Left cardiac atrium (tissue), 4 donors: ENCODE data around the gene ARID1B. TPM values are rescaled to one million over a fixed set of nuclear protein-coding genes. Genes with fewer than 3 reads are reported as not detected.

ENCODE experiments used
- ATAC-seq, 2 donors: fragments of 200-7000 bp; cut with Tn5 transposase; one replicate each; pipeline ENCODE4 v1.9.1; 2020; ENCODE audit warnings: mild to moderate bottlenecking in 2 of 2, moderate library complexity in 2 of 2
- DNase-seq: peaks from one replicate; pipeline ENCODE4 v3.0.0-alpha.2; 2020
- intact Hi-C, 2 donors: fragments of 100-400 bp; cut with DNase I; formaldehyde crosslinking; loops; one replicate each; pipeline versions ENCODE4 v1.14.1 to v1.15.1; 2022 to 2023
- total RNA-seq, 2 donors: library from RNA; stranded (reverse); fragmentation: NEBNext Ultra II Directional; extraction: Animal tissue kit (Norgen Biotek cat#: 25700); gene quantifications; one replicate each; pipeline ENCODE4 v1.2.1, GENCODE V29; 2021
- donor health status: DM: no; HTN: yes; CAD: no.
- donor health status: DM: no; HTN: yes; CAD: no; lungs with severe emphysema.
- donor health status: DM: yes; HTN: yes; CAD: no.
- donor health status: Dilated cardiomyopathy.

Gene ARID1B
- total RNA-seq, 2 donors from 2014 or later = 45.4 to 48.0 TPM

DNA sequence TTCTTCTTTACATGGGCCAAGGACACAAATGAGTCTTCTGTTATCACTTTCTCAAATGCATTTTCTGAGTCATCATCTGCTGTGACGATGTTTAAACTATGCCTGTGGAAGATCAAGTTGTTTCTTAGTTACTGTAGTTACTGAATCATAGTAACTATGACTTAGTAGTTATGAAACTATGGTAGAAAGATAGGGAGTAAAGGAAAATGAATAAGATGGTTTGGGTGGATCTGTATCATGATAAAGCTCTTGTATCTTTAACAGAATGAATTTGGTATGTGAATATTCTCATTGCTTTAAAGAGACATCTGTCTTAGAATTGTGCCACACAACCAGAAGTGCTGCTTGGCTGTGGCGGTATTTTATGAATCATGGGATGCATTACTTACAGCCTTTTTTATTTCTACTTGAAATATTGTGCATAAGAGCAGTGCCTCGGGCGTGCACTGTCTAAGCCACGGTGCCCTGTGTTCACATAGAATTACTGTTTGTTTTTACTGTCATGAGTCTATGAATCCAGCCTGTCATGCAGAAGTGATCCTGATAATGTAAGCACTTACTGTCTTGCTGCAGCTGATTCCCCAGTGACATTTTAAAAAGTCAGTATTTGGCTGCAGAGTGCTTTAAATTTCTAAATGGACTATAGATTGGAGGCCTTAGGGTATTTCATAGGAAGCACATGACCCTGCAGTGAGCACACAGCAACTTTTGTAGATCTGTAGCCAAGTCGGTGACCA, 330.9 kb downstream of the ARID1B start:
- no peak for DNase-seq
- intact Hi-C loops = no loop called here
- peak; percentile 16 to 86 for ATAC-seq

DNA sequence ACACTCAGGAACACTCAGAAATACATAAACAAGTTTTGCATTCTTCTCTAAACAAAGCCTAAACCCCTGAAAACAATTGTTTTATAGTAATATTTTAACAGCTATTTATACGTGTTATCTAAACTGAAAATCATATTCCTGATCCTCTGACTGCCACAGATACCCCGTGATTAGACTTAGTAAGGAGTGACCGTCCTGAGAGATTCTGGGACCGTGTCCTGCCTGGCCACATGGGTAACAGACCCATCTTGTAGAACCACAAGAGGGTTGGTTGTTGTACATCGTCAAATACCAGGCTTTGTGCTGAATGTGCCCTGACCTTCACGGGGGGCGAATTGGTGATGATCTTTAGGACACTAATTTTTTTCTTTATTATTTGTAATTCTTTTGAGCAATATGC, 331.7 kb downstream of the ARID1B start:
- intact Hi-C loops = no loop called here
- no peak for DNase-seq
- ATAC-seq = no peak

DNA sequence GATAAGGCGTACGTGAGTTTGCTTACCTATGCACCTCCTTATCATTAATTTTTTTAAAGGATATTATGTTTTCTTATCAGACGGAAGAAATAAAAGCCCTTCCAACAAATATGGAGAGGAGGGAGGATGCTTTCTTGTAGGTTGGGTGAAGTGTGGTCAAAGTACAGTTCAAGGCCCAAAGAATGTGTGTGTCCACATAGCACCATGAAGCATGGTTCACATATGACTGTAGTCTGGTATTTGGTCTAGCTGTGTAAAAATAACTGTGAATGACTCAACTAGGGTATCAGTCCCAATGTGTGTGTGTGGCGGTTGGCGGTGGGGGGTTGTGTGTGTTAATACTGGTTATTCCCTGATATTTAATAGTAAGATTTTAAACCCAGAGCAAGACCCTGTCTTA, 333.4 kb downstream of the ARID1B start:
- intact Hi-C loops = no loop called here
- ATAC-seq (no peak), DNase-seq (no peak)

DNA sequence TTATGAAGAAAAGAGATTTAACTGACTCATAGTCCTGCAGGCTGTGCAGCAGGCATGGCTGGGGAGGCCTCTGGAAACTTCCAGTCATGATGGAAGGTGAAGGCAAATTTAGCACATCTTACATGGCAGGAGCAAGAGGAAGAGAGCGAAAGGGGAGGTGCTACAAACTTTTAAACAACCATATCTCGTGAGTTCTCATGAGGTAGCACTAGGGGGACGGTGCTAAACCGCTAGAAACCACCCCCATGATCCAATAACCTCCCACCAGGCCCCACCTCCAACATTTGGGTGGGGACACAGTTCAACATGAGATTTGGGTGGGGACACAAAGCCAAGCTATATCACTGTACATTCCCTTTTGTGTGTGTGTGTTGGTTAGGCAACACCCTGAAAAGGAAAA, 336.2 kb downstream of the ARID1B start:
- intact Hi-C loops = no loop called here
- DNase-seq (no peak), ATAC-seq (no peak)

DNA sequence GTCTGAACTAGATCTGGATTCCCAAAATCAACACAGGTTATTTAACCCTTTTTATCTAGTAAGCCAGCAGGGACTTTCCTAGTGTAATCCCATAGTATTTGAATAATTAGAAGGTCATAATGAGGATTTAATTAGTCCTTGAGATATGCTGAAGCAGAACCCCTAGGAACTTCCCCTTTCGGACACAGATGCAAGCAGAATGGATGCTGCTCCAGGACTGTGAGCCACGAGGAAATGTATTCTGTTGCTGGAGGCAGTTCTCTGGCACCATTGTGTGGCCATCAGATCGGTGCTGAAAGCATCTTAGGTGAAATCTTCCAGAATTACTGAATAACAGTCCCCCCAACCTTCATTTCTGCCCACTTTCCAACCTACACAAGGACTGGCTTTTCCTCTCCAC, 339.2 kb downstream of the ARID1B start:
- no peak for DNase-seq
- intact Hi-C loops = no loop called here
- no peak for ATAC-seq

DNA sequence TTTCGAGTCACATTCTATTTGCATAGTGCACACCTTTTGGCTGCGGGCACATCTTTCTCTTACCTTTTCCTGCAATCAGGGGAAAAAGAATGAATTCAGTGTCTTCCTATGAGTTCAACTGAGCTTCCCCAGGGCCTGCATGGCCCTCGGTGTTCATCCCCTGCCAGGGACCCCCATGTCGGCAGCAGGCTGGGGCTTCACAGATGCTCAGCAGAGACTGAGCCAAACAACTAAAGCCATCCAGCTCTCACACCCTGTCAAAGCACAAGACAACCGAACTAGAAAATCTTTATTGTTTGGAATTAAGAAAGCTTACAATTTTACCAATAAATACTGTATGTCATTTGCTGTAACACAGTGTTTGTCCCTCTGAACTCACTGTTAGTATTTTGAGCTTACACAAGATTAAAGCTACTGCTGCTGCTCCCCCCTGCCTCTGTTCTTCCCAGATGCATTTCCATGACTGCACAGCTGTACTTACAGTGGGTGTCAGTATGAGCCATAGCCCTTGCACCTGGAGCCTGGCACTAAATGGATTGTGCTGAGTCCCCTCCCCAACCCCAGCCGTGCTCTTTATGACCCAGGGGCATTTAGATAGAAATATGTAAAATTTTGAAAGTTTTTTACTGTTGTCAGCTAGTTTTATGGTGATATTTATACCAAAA, 340.4 kb downstream of the ARID1B start:
- no peak for DNase-seq
- intact Hi-C loops = no loop called here
- no peak for ATAC-seq

DNA sequence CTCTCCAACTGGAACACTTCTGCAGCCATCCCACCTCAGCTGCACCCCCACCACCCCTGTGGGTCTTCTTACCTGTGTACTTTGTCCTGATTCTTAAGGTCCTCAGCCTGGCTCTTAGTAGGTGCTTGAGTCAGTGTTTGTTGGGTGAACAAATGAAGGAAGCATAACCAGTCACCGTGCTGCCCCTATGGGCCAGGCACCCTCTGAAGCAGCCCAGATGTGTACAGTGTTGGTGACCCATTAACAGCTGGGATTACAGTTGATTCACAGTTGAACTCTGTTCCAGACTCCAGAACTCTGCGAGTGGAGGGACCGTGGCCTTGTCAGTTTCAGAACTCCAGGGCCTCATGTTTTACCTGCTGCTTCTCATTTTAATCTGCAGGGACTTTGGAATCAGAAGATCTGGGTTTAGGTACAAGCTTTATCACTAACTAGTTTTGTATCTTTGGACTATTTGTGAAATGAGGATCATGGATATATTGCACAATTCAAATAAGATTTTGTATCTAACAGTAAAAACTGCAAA, 342.4 kb downstream of the ARID1B start:
- DNase-seq (no peak), ATAC-seq (no peak)
- intact Hi-C loops = no loop called here

DNA sequence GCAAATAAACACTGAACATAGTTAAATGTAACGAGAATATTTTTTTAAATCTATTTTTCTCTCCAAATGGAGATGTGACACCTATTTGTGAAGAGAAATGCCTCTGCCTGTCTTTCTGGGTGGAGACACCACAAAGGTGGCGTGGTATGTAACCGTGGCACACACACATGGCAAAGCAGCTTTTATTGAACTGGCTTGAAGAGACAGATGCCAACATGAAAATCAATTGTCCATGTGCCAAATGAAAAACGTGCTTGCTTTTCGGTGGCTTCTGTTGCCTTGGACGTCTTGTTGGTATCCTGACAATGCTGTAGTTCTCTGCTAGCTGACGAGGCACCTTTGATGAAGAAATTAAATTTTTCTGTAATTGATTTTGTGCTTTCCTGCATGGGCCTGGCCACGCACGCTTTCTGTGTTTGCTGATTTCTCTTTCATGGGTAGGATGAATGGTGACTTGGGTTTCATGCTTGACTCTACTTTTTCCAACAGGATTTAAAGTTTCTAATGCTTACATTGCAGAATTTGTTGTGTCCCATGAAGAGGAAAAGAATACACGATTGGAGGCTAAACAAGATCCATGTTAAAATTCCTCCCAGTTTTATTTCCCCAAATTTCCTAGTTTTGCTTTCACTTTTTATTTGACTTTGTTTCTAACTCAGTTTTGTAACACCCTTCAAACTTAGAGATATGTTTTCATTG, 343.5 kb downstream of the ARID1B start:
- ATAC-seq = no peak
- DNase-seq = no peak
- intact Hi-C loops = no loop called here

DNA sequence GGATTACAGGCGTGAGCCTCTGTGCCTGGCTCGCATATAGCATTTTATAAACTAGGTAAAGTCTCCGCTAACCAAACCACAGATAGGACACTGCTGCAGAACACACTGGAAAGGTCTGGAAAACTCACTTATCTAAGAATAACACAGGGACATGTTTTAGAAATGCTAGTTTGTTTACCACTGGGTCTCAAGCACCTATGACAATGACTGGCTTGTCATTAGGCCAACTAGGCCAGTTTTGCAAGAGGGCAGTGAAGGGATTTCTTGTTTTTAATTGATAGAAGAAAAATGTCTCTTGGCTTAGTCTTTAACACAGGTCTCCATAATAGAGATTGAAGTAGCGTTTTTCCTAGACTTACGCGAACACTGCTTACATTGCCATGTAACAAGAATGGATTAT, 344.7 kb downstream of the ARID1B start:
- ATAC-seq (no peak), DNase-seq (no peak)
- intact Hi-C loops = no loop called here

DNA sequence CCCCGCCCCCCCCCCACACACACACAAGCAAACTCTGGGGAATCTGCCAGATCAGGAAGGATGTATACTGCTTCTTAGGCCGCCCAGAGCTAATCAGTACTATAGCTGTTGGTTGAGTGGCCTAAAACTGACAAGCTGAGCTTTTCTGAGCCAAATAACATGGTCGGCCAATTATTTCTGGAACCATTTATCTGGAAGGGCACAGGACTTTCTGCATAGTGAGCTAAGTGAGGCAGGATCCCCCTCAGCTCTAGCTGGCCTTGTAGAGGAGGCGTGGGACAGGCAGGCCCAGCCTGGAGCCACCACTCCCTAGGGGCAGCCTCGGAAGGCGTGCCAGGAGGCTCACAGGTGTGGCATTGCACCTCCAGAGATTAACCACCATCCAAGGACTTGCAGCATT, 346.1 kb downstream of the ARID1B start:
- DNase-seq (no peak), ATAC-seq (peak; percentile 69 to 79)
- intact Hi-C loops = no loop called here

DNA sequence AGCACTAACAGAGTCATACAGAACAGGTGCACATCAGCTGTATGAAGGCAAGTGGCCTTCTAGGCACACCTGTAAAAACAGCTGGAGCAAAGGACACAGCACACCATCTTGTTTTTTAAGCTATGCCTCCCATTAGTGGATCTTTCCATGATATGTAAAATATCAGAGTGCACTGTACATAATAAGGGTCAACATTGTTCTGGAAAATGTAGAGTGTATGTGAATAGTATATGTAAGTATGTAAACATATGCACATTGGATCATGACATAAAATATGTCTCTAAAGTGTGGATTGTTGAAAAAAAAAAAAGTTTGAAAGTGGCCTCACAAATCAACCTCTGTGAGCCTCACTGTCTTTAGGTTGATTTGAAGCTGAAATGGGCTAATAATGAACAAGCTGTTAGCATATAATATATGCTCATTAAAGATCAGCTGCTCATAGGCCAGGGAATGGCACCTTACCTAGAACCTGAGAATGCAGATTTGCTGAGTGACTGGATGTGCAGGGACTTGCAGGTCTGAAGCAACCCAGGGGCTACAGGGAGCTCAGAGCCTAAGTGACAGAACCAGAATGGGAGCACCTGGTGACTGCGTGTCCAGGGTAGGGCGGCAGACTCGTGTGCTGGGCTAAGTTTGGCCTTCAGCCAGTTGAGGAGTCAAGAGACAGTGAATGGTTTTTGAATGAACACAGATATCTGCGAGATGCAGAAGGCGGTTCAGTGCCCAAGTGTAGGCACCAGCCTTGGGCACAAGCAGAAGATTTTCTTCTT, 347.5 kb downstream of the ARID1B start:
- ATAC-seq (no peak), DNase-seq (no peak)
- intact Hi-C loops = no loop called here

DNA sequence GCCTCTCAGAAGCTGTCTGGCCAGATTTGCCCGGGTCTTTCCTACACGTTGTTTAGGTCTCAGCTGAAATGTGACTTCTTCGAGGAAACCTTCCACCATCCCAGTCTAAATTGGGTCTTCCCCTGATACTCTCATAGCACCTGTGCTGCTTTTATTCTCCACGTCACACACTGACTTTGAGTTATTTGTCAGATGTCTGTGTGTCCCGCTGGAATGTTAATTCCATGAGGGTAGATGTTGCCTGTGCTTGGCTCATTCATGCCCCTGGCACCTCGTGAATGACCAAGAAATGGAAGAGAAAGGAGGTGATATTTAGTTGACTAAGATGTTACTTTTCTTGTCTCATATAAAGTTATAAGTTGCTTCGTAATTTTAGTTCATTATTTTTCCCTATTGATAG, 348.4 kb downstream of the ARID1B start:
- DNase-seq (no peak), ATAC-seq (no peak)
- intact Hi-C loops = no loop called here

DNA sequence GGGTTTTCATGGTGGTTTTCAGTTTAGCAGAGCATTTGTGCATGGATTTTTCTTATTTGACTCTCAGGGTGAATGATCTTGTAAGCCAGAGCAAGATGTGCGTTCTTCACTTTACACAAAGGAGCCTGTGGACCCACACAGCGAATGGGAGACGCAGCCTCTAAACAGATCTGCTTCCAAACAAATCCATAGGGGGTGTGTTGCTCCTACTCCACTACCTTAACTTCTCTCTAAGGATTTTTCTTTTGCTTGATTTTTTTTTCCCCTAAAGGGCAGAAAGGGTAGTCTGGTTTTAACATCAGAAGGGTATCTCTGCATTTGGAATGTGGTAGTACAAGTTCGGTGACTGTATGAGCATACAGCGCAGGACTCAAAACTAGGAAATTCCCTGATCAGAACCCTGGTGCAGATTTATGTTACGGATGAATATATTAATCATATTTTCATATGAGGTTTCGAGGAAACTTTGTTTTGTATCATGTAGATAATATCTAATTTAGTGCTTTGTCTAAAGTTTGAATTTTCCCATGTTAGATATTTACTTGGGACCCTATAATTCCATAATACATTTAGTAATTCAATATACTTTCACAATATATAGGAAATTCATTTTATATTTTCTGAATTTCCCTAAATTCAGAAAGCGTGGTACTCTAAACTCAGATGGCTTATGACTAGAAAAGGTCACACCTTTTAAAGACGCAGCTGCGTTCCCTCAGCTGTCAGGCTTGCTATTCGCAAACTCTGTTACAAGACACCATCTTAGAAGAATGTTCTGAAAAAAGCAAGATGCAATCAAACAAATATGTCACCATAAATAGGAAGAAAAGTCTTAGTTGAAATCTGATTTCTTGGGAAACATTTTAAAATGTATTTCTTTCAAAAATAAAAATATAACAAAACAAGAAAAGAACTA, 349.3 kb downstream of the ARID1B start:
- intact Hi-C loops = no loop called here
- ATAC-seq = no peak
- DNase-seq = no peak

DNA sequence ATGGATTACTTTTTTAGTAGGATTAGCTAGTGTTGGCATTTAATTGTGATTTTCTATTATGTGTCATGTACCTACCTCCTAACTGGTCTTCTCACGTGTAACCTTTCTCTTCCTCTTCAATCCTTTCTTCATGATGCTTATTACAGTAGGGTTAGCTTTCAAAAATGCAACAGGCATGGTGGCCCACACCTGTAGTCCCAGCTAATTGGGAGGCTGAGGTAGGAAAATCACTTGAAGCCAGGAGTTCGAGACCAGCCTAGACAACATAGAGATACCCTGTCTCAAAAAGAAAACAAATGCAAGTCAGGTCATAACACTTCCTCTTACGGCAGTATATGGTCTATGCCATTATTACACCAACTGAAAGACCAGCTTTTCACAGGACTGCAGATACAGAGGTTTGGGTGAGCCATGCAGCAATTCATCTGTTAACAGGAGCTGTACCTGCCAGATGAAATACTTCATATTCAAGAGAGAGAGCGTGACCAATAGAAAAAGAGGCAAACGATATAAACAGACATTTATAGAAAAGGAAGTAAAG, 351.1 kb downstream of the ARID1B start:
- no peak for ATAC-seq
- intact Hi-C loops = no loop called here
- no peak for DNase-seq

DNA sequence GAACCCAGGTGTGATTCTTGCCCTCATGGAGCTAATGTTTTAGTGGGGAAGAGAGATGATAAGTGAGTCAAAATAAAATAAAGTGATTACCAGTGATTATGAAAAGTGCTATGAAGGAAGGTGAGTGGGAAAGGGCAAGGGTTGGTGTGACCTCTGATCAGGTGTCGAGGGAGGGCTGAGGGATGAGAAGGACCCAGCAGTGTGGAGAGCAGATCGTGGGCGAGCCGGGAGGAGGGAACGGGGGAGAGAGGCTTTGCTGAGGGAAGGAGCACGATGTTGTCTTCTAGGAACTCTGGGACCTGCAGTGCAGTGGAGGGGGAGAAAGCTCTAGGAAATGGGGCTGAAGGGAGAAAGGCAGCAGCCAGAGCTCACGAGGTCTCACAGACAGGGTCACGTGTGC, 354.1 kb downstream of the ARID1B start:
- intact Hi-C loops = no loop called here
- ATAC-seq (no peak), DNase-seq (no peak)

DNA sequence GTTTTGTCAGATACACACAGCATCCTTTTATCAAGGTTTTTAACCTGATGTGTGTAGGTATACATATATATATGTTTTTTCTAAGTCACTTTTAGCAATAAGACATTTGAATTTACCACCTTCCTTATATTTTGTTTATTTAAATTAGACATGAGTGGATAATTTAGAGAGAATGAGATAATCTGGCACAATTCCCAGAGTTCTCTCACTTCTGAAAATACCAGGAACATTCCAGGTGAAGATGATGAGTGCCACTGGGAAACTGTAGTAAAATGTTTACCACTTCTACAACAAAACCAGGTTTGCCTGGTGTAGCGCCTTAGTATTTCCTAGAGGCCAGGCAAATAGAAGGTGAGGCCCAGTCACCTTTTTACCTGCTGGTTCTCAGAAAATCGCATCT, 356.7 kb downstream of the ARID1B start:
- DNase-seq = no peak
- intact Hi-C loops = no loop called here
- peak in 1 of 2 donors; percentile 41 for ATAC-seq

DNA sequence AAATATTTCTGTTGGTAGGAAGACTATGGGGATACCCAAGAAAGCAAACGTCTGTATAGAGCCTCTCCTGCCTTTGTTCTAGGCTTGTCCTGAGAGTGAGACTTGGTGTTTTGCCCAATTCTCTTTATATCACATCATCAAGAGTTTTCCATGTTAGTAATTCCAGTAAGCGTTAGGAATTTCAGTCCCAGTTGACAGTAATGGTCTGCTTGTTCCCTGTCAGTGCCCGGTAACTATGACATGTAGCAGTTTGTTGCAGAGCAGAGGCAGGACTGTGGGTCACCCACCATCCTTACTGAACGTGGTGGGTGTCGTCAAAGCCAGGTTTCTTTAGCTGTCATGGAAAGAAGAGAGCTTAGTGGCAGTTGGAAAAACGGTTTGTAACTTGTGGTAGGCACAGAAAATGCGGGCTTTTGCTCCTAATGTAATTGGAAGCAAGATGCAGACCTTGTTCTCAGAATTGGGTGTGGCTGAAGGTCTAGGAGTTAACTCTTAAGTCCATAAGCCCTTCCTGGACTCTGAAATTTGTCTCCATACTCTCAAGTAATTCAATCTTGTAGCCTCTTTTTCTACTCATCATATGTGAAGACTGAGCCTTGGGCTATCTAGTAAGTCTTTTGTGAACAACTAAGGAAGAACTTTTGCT, 357.3 kb downstream of the ARID1B start:
- ATAC-seq (peak; percentile 71 to 75), DNase-seq (peak; percentile 39)
- intact Hi-C loops = no loop called here

DNA sequence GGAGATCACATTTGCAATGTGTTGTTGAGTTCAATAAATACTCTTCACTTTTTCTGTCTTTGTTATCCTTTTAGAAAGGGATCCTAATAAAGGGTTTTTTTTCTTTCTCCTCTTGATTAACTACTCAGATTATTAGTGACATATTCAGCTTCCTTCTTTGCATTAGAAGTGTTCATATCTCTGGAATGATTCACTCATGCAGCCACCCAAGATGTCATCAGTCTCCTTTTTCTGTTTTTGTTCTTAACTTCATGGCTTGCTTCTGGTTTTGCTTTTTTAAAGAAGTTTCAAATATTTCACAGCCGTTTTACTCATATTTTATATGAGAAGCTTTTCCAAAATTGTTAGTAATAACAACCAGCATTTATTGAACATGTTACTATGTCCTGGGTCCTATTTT, 358.5 kb downstream of the ARID1B start:
- ATAC-seq (no peak), DNase-seq (no peak)
- intact Hi-C loops = no loop called here
